Sigmoid colon (tissue), 7 donors: ENCODE measurements around the gene GNG2. TPM values are rescaled to one million over a fixed set of nuclear protein-coding genes. Genes with fewer than 3 reads are reported as not detected.

Source experiments
- DNase-seq: peaks from one replicate; pipeline ENCODE4 v3.0.0-alpha.2; 2019
- H3K27ac ChIP-seq, 4 donors: fragments of 200-600 bp; sonication (generic); one replicate each; pipeline ENCODE4 v1.5.1; 2016 to 2019; ENCODE audit warnings: mild to moderate bottlenecking in 1 of 4
- H3K27me3 ChIP-seq, 3 donors: fragments of 200-600 bp; sonication (generic); one replicate each; pipeline ENCODE4 v1.5.1; 2019; ENCODE audit warnings: mild to moderate bottlenecking in 1 of 3
- H3K36me3 ChIP-seq, 4 donors: fragments of 200-600 bp; sonication (generic); one replicate each; pipeline ENCODE4 v1.5.1; 2016 to 2019
- H3K4me1 ChIP-seq, 4 donors: fragments of 200-600 bp; sonication (generic); one replicate each; pipeline ENCODE4 v1.5.1; 2017 to 2019
- H3K4me3 ChIP-seq, 4 donors: fragments of 200-600 bp; sonication (generic); one replicate each; pipeline ENCODE4 v1.5.1; 2017 to 2019; ENCODE audit warnings: mild to moderate bottlenecking in 2 of 4, moderate library complexity in 1 of 4
- H3K9me3 ChIP-seq, 4 donors: fragments of 200-600 bp in 3 of 4; sonication (generic) in 3 of 4; one replicate each; pipeline versions ENCODE4 v1.5.1 to v1.6.1; 2013 to 2019
- CTCF ChIP-seq, 4 experiments: fragments of 450-650 bp in 3 of 4; fragments of 200-600 bp in 1 of 4; IDR thresholded peaks; one replicate each; pipeline ENCODE4 v1.5.1; 2016 to 2019; ENCODE audit warnings: antibody characterized with exemption in 4 of 4, mild to moderate bottlenecking in 3 of 4, moderate library complexity in 2 of 4
- EP300 ChIP-seq, 4 donors: sonication (generic); formaldehyde crosslinking; IDR thresholded peaks; one replicate each; pipeline ENCODE4 v1.6.1; 2017; ENCODE audit warnings: antibody characterized with exemption in 4 of 4
- POLR2A ChIP-seq, 2 donors: fragments of 450-650 bp; IDR thresholded peaks; one replicate each; pipeline ENCODE4 v1.6.1; 2016; ENCODE audit warnings: antibody characterized with exemption in 2 of 2, mild to moderate bottlenecking in 2 of 2, moderate library complexity in 2 of 2
- POLR2AphosphoS5 ChIP-seq, 4 donors: sonication (generic); formaldehyde crosslinking; IDR thresholded peaks; one replicate each; pipeline ENCODE4 v1.6.1; 2017; ENCODE audit warnings: antibody characterized with exemption in 4 of 4
- WGBS, 2 donors: extraction: QIAGEN DNeasy Blood & Tissue Kit; methylation state at CpG; one replicate each; pipeline ENCODE4 v1.1.7; 2013; 5-methylcytosine and 5-hydroxymethylcytosine counted together
- intact Hi-C: fragments of 100-400 bp; cut with DNase I; formaldehyde crosslinking; loops from one replicate; pipeline ENCODE4 v1.15.1; 2023
- polyA plus RNA-seq, 3 donors: library from polyadenylated mRNA; stranded (reverse); fragments of 200-250 nt; gene quantifications; one replicate each; pipeline ENCODE4 v1.2.3, GENCODE V29; 2013
- total RNA-seq, 4 donors: library from RNA; depleted of rRNA; stranded (reverse); fragments of >200 nt; gene quantifications; one replicate each; pipeline ENCODE4 v1.1.0, GENCODE V29; 2016
- donor health status: healthy with polysubstance abuse.
- donor health status: Bipolar disorder and iron deficiency.
- donor health status: healthy.

GNG2 gene
- total and polyA plus RNA-seq, 7 donors: 9.5 to 44.2 (median 27.3) TPM

DNA sequence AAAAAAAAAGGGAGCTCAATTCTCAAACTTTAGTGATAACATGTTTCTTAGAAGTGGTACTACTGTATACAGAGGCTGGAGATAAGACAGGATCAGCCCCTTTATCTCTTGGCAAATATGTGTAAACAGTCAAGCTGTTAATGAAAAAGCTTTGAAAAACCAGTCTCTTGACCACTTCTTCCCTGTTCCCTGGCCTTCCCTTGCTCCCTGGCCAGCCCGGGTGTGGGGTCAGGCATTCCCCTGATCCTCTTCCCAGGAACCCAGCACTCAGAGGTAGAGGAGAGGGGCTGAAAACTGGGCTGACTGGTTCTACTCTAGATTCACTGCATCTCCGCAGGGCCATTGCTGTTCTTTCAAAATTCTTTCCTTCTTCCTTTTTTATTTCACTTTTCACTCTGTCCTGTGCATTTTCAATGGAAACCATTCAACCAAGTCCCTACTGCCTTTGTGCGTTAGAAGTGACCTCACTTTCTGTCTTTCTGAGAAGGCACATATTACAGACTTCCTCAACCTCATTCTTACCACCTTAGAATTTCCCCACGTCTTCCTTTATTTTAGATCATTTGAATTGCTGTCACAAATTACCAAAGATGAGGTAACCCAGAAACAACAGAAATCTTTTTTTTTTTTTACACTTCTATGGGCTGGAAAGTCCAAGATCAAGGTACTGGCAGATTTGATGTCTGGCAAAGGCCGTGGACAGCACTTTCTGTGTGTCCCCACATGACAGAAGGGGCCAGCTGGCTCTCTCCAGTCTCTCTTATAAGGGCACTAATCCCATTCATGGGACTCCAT, 5.7 kb downstream of the GNG2 start:
- DNase-seq: no peak
- no peak overlapping the region for H3K27ac ChIP-seq
- WGBS, 2 donors: 56 to 62% methylated on average over 5 of the region's 5 CpGs

DNA sequence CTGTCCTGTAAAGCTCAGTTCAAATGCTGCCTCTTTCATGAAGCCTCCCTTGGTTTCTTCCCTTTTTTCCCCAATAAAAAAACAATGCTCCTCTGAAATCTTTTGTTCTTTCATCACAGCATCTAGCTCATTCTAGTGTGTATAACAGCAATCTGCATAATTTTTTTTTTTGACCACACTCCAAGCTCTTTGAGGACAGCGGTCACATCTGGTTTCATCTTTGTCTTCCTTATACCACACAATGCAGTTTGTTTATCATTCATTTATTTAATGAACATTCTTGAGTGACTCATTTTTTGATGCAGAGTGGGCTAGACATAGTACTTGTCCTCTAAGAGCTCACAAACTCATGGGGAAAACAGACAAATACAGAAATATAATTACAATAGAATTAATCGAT, 7.3 kb downstream of the GNG2 start:
- 75% methylated on average over 2 of the region's 2 CpGs for WGBS, 2 donors
- Histone ChIP-seq H3K9me3 (no peaks in the 10 kb centered on the region), H3K4me3 (no peak overlapping the region), H3K27me3 (no peaks in the 10 kb centered on the region), H3K27ac (no peak overlapping the region), H3K36me3 (no peaks in the 10 kb centered on the region), H3K4me1 (peaks cover 0 to 28% (median 2%) of the 10 kb centered on the region in 4 donors)
- TF ChIP-seq POLR2A (IDR thresholded peaks at IDR 0.05): no peak
- no peak for TF ChIP-seq CTCF (IDR thresholded peaks at IDR 0.05)
- no peak for TF ChIP-seq POLR2AphosphoS5 (IDR thresholded peaks at IDR 0.05)
- no peak for TF ChIP-seq EP300 (IDR thresholded peaks at IDR 0.05)
- no peak for DNase-seq
- intact Hi-C loops: no loop called here

More for the DNA sequence above, 5.7 kb downstream of the GNG2 start:
- no peaks in the 10 kb centered on the region for H3K27me3 ChIP-seq
- no peak for TF ChIP-seq POLR2A (IDR thresholded peaks at IDR 0.05)
- no peak for TF ChIP-seq CTCF (IDR thresholded peaks at IDR 0.05)
- no peak for TF ChIP-seq POLR2AphosphoS5 (IDR thresholded peaks at IDR 0.05)
- no peak for TF ChIP-seq EP300 (IDR thresholded peaks at IDR 0.05)
- intact Hi-C loops: no loop called here
- H3K9me3 ChIP-seq: no peaks in the 10 kb centered on the region
- H3K36me3 ChIP-seq: no peaks in the 10 kb centered on the region
- no peak overlapping the region for H3K4me3 ChIP-seq
- H3K4me1 ChIP-seq: peaks cover 0 to 24% (median 2%) of the 10 kb centered on the region in 4 donors

- Histone ChIP-seq H3K36me3 (no peaks in the 10 kb centered on the region), H3K9me3 (no peaks in the 10 kb centered on the region), H3K27me3 (no peaks in the 10 kb centered on the region), H3K4me1 (peaks cover 0 to 35% (median 8%) of the 10 kb centered on the region in 4 donors), H3K4me3 (no peak overlapping the region), H3K27ac (no peak overlapping the region)
- TF ChIP-seq CTCF (IDR thresholded peaks at IDR 0.05) (no peak), POLR2AphosphoS5 (IDR thresholded peaks at IDR 0.05) (no peak), POLR2A (IDR thresholded peaks at IDR 0.05) (no peak), EP300 (IDR thresholded peaks at IDR 0.05) (no peak)
- DNase-seq: no peak
- intact Hi-C loops: no loop called here
- 84 to 88% methylated on average over 2 of the region's 2 CpGs for WGBS, 2 donors
Observed at GRCh38 chr14:51868405-51868804, 8.0 kb downstream of the GNG2 start.

DNA sequence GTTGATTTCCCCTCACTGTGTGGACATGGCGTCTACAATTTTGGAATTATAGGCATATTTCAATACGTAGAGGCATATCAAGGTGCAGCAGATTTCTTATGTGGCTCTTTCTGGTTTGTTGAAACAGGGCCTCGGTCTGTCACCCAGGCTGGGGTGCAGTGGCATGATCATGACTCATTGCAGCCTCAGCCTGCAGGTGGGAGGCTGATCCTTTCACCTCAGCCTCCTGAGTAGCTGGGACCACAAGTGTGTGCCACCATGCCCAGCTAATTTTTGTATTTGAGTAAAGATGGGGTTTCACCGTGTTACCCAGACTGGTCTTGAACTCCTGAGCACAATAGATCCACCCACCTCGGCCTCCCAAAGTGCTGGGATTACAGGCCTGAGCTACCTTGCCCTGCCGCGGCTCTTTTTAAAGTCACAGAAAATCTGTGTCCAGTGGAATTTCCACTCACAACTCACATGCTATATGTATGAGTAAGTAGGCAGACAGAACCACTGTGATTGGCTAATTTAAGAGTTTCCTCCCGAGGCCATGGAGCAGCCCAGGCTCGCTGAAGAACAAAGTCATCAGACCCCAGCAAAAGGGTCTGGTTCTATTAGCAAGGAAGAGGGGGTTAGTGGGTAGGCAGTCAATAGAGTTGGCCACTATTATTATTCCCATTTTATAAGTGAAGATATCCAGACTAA, 9.1 kb downstream of the GNG2 start:
- Histone ChIP-seq H3K27me3 (no peaks in the 10 kb centered on the region), H3K9me3 (no peaks in the 10 kb centered on the region), H3K36me3 (no peaks in the 10 kb centered on the region), H3K4me3 (no peak overlapping the region), H3K4me1 (peaks cover 0 to 41% (median 10%) of the 10 kb centered on the region in 4 donors), H3K27ac (no peak overlapping the region)
- intact Hi-C loops: no loop called here
- WGBS, 2 donors: 79 to 80% methylated on average over 9 of the region's 9 CpGs
- TF ChIP-seq POLR2A (IDR thresholded peaks at IDR 0.05) (no peak), EP300 (IDR thresholded peaks at IDR 0.05) (no peak), CTCF (IDR thresholded peaks at IDR 0.05) (no peak), POLR2AphosphoS5 (IDR thresholded peaks at IDR 0.05) (no peak)
- no peak for DNase-seq
